RWPE1 (cell line): ENCODE data around the gene NCAN.
"Not testable (repeated sequence)": the region's sequence is repeated elsewhere in the genome, so short reads cannot be mapped to it uniquely, and the experiment has no call there.

Experiments used
- CTCF ChIA-PET: fragments of 350-600 bp; sonication (Branson Sonifier 250); formaldehyde crosslinking; extraction: SDS; loops from one replicate; lab custom pipeline; 2021; lab: Yijun Ruan, JAX
- POLR2A ChIA-PET: fragments of 400-600 bp; formaldehyde crosslinking; extraction: SDS; loops from one replicate; lab custom pipeline; 2020; ENCODE audit warnings: antibody characterized with exemption; ENCODE audit not compliant: low non-redundant PET; lab: Yijun Ruan, JAX
- DNase-seq: peaks from one replicate; pipeline ENCODE4 v3.0.0; 2012; ENCODE audit warnings: low spot score
- H3K27ac ChIP-seq: fragments of 450-650 bp; 2 replicates; pipeline ENCODE4 v1.5.1; 2017
- CTCF ChIP-seq: fragments of 450-650 bp; conservative IDR thresholded peaks from 2 replicates; pipeline ENCODE4 v1.5.1; 2017; ENCODE audit warnings: low read depth, mild to moderate bottlenecking

The NCAN gene

GRCh38 chr19:19213426-19214158 is 1.8 kb downstream of the NCAN start:
- no peak for TF ChIP-seq CTCF
- ChIA-PET POLR2A (no interaction called here), CTCF (no interaction called here)
- H3K27ac ChIP-seq = no peak overlapping the region
- no peak for DNase-seq

GRCh38 chr19:19214159-19214490 is 2.4 kb downstream of the NCAN start:
- DNase-seq = no peak
- TF ChIP-seq CTCF = no peak
- ChIA-PET CTCF (no interaction called here), POLR2A (no interaction called here)
- no peak overlapping the region for H3K27ac ChIP-seq

- CTCF ChIA-PET = no interaction called here
- POLR2A ChIA-PET = no interaction called here
Measured at GRCh38 chr19:19214892-19215291, 3.1 kb downstream of the NCAN start.

GRCh38 chr19:19215792-19216191 is 4.0 kb downstream of the NCAN start:
- no peak for DNase-seq
- no peak overlapping the region for H3K27ac ChIP-seq
- no peak for TF ChIP-seq CTCF
- ChIA-PET CTCF (interaction anchor here (0.7 kb wide), 1 partner anchor 156 kb away, joined by 3 read pairs; no protein-coding TSS in a partner anchor), POLR2A (no interaction called here)

More at GRCh38 chr19:19214892-19215291, 3.1 kb downstream of the NCAN start:
- no peak overlapping the region for H3K27ac ChIP-seq
- no peak for TF ChIP-seq CTCF
- DNase-seq = no peak

GRCh38 chr19:19217099-19217498 is 5.3 kb downstream of the NCAN start:
- POLR2A ChIA-PET = no interaction called here
- CTCF ChIA-PET = no interaction called here
- no peak overlapping the region for H3K27ac ChIP-seq
- no peak for DNase-seq
- TF ChIP-seq CTCF = no peak

- no peak for TF ChIP-seq CTCF
- DNase-seq = no peak
- ChIA-PET CTCF (interaction anchor here (0.6 kb wide), 1 partner anchor 339 kb away, joined by 3 read pairs; no protein-coding TSS in a partner anchor), POLR2A (no interaction called here)
- H3K27ac ChIP-seq = no peak overlapping the region
Measured at GRCh38 chr19:19218911-19219310, 7.2 kb downstream of the NCAN start.

- H3K27ac ChIP-seq, CTCF ChIA-PET, DNase-seq: not testable (repeated sequence)
- POLR2A ChIA-PET = interaction anchor here (0.6 kb wide), 1 partner anchor 17 kb away, joined by 6 read pairs; no protein-coding TSS in a partner anchor
Measured at GRCh38 chr19:19221000-19221399, 9.2 kb downstream of the NCAN start.
